Vagina (tissue), 2 donors: ENCODE data around the gene MYLK. TPM values are rescaled to one million over a fixed set of nuclear protein-coding genes. Genes with fewer than 3 reads are reported as not detected.

Source experiments
- DNase-seq, 2 donors: peaks; one replicate each; pipeline ENCODE4 v3.0.0-alpha.2; 2017; ENCODE audit errors: extremely low spot score in 2 of 2
- H3K27ac ChIP-seq: fragments of 200-600 bp; sonication (generic); one replicate; pipeline ENCODE4 v1.5.1; 2019
- H3K27me3 ChIP-seq: fragments of 200-600 bp; sonication (generic); one replicate; pipeline ENCODE4 v1.5.1; 2019
- H3K36me3 ChIP-seq, 2 donors: fragments of 200-600 bp; sonication (generic); one replicate each; pipeline ENCODE4 v1.5.1; 2017 to 2019
- H3K4me1 ChIP-seq: fragments of 200-600 bp; sonication (generic); one replicate; pipeline ENCODE4 v1.5.1; 2019
- H3K4me3 ChIP-seq, 2 donors: fragments of 200-600 bp; sonication (generic); 1 replicate in 1 of 2; 2 replicates in 1 of 2; pipeline ENCODE4 v1.5.1; 2016 to 2019
- H3K9me3 ChIP-seq: fragments of 200-600 bp; sonication (generic); one replicate; pipeline ENCODE4 v1.5.1; 2019
- CTCF ChIP-seq, 3 experiments: fragments of 450-650 bp in 2 of 3; fragments of 200-600 bp in 1 of 3; sonication (generic) in 1 of 3; IDR thresholded peaks; one replicate each; pipeline ENCODE4 v1.5.1; 2017 to 2019; ENCODE audit warnings: antibody characterized with exemption in 3 of 3, mild to moderate bottlenecking in 2 of 3, moderate library complexity in 2 of 3
- POLR2A ChIP-seq, 2 donors: fragments of 450-650 bp; IDR thresholded peaks; one replicate each; pipeline ENCODE4 v1.6.1; 2017; ENCODE audit warnings: antibody characterized with exemption in 2 of 2, mild to moderate bottlenecking in 2 of 2, moderate library complexity in 2 of 2
- POLR2AphosphoS5 ChIP-seq, 2 donors: sonication (generic); formaldehyde crosslinking; IDR thresholded peaks; one replicate each; pipeline ENCODE4 v1.9.0; 2017; ENCODE audit warnings: antibody characterized with exemption in 2 of 2, mild to moderate bottlenecking in 2 of 2, low read depth in 1 of 2; ENCODE audit not compliant: insufficient read depth in 1 of 2
- intact Hi-C: fragments of 100-400 bp; cut with DNase I; formaldehyde crosslinking; loops from one replicate; pipeline ENCODE4 v1.15.1; 2023
- total RNA-seq: library from RNA; depleted of rRNA; stranded (reverse); fragments of >200 nt; gene quantifications from one replicate; pipeline ENCODE4 v1.2.3, GENCODE V29; 2016

The MYLK gene
- total RNA-seq, 1 donor from 2014 or later = 352 TPM

- no peak overlapping the region for H3K4me3 ChIP-seq
- H3K27ac ChIP-seq = no peak overlapping the region
- DNase-seq = no peak
- no peaks in the 10 kb centered on the region for H3K36me3 ChIP-seq
- H3K27me3 ChIP-seq = no peaks in the 10 kb centered on the region
- intact Hi-C loops = no loop called here
- H3K4me1 ChIP-seq = no peaks in the 10 kb centered on the region
- no peak for TF ChIP-seq CTCF (IDR thresholded peaks at IDR 0.05)
- no peak for TF ChIP-seq POLR2AphosphoS5 (IDR thresholded peaks at IDR 0.05; ENCODE audit: insufficient read depth in 1 of 2, low read depth in 1 of 2)
- H3K9me3 ChIP-seq = peaks cover 6% of the 10 kb centered on the region
These were observed 51.3 kb downstream of the MYLK start for GRCh38 chr3:123832692-123833397.

GRCh38 chr3:123831420-123831819 is 52.7 kb downstream of the MYLK start:
- Histone ChIP-seq H3K4me1 (no peaks in the 10 kb centered on the region), H3K9me3 (peaks cover 8% of the 10 kb centered on the region), H3K36me3 (no peaks in the 10 kb centered on the region), H3K27me3 (no peaks in the 10 kb centered on the region), H3K27ac (no peak overlapping the region), H3K4me3 (no peak overlapping the region)
- no peak for TF ChIP-seq POLR2A (IDR thresholded peaks at IDR 0.05)
- no peak for TF ChIP-seq CTCF (IDR thresholded peaks at IDR 0.05)
- no peak for TF ChIP-seq POLR2AphosphoS5 (IDR thresholded peaks at IDR 0.05; ENCODE audit: insufficient read depth in 1 of 2, low read depth in 1 of 2)
- intact Hi-C loops = no loop called here
- no peak for DNase-seq

GRCh38 chr3:123821920-123822319 is 62.2 kb downstream of the MYLK start:
- H3K36me3 ChIP-seq = no peaks in the 10 kb centered on the region
- H3K27ac ChIP-seq = no peak overlapping the region
- intact Hi-C loops = no loop called here
- H3K9me3 ChIP-seq = no peaks in the 10 kb centered on the region
- peaks cover 10% of the 10 kb centered on the region for H3K4me1 ChIP-seq
- no peak for TF ChIP-seq POLR2A (IDR thresholded peaks at IDR 0.05)
- TF ChIP-seq CTCF (IDR thresholded peaks at IDR 0.05) = no peak
- TF ChIP-seq POLR2AphosphoS5 (IDR thresholded peaks at IDR 0.05; ENCODE audit: insufficient read depth in 1 of 2, low read depth in 1 of 2) = no peak
- no peaks in the 10 kb centered on the region for H3K27me3 ChIP-seq
- H3K4me3 ChIP-seq = no peak overlapping the region
- peak in 1 of 2 donors; percentile 13 for DNase-seq

- TF ChIP-seq CTCF (IDR thresholded peaks at IDR 0.05) (no peak), POLR2A (IDR thresholded peaks at IDR 0.05) (no peak), POLR2AphosphoS5 (IDR thresholded peaks at IDR 0.05; ENCODE audit: insufficient read depth in 1 of 2, low read depth in 1 of 2) (no peak)
- Histone ChIP-seq H3K9me3 (no peaks in the 10 kb centered on the region), H3K27me3 (no peaks in the 10 kb centered on the region), H3K27ac (no peak overlapping the region), H3K36me3 (no peaks in the 10 kb centered on the region), H3K4me1 (peaks cover 21% of the 10 kb centered on the region), H3K4me3 (no peak overlapping the region)
- DNase-seq = peak in 1 of 2 donors; percentile 62
- intact Hi-C loops = no loop called here
These were observed 64.2 kb downstream of the MYLK start for GRCh38 chr3:123819949-123820348.

- TF ChIP-seq POLR2A (IDR thresholded peaks at IDR 0.05) (no peak), CTCF (IDR thresholded peaks at IDR 0.05) (no peak), POLR2AphosphoS5 (IDR thresholded peaks at IDR 0.05; ENCODE audit: insufficient read depth in 1 of 2, low read depth in 1 of 2) (no peak)
- Histone ChIP-seq H3K4me3 (no peak overlapping the region), H3K4me1 (peaks cover 21% of the 10 kb centered on the region), H3K27me3 (no peaks in the 10 kb centered on the region), H3K36me3 (no peaks in the 10 kb centered on the region), H3K27ac (no peak overlapping the region), H3K9me3 (no peaks in the 10 kb centered on the region)
- peak in 1 of 2 donors; percentile 18 for DNase-seq
- intact Hi-C loops = no loop called here
These were observed 65.2 kb downstream of the MYLK start for GRCh38 chr3:123818921-123819429.
